ENCODE results near the gene KIRREL1.

The KIRREL1 gene

DNA sequence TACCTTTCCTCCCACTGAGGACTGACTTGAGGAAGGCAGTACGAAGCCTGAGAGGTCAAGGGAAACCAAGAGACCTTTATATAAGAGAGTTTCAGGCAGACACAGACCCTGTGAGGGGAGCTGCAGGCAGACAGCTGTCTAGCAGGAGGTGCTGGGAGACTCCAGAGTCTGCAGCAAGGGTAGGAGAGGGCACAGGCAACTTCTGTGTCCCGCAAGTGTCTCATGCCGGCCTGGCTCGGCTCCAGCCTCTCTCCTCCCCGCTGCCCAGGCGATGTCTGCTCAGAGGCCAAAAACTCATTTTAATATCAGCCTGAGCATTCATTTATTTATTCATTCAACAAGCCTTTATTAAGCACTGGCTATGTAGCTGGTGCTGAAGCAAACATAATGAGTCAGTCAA, 83.0 kb downstream of the KIRREL1 start:
- no peak for DNase-seq

DNA sequence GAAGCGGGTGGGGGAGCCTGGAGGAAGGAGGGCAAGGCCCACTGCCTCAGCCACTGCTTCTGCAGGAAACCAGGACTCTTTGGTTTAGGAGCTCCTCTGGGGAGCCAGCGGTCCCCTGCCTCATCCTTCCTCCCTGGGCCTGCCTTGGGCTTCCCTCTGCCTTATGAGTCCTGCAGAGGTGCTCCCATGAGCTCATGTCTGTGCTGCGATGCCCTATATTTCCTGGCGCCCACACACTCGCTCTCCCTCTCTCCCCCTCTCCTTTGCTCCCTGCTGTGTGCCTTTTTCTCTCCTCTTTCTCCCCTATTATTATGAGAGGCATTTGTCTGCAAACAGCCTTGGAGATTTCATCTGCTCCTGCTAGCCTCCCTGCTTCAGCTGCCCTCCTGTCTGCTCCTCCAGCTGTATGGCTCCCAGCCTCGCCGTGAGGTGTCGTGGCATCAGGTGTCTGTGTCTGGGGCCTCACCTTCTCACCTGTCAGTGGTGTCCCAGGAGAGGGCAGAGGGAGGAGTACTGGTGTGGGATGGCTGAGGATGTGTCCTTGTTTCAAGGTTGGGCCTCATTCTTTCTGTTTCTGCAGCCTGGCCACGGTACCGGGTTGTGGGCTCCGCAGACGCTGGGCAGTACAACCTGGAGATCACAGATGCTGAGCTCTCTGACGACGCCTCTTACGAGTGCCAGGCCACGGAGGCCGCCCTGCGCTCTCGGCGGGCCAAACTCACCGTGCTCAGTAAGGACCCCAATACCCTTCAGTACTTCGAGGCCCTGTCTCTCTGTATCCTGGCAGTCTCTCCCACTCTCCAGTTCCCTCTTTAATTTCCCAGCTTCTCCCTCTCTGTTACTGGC, 84.2 kb downstream of the KIRREL1 start:
- no peak for DNase-seq

DNA sequence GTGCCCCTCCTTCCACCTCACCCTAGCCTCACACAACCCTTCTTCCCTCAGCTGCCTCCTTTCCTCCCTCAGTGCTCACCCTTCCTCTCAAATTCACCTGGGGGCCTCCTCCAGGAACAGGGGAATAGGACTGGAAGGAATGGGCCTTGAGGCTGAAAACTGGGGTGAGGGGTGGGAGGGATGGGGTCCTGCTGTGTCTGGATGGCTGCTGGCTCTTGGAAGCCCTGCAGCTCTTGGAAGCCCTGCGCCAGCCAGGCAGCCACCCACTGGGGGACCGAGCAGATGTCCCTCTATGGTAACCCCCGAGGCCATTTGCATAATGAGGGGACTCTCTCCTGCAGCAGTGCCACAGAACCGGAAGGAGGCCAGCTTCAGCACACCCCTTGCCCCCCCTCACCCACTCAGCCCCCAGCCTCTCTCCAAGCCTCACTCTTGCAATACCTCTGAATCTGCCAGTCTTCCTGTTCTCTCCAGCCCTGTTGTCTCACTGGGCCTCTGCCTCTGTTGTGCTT, 85.2 kb downstream of the KIRREL1 start:
- no peak for DNase-seq

DNA sequence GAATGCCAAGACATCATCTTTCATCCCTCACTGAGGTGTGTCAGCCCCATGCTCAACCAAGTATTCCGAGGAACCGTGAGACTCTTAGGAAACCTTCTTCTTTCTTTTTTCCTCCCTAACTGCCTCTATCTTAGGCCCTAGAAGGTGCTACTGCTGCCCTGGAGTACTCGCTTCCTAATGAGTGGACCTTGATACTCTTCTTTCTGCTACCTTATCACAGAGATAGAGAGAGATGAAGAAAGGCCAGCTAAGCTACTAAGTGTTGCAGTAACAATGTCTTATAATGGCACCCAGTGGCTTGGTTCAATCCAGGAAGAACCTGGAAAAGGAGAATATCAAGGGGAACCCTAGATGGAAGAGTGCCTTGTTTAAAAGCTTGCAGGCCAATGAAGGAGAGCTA, 86.6 kb downstream of the KIRREL1 start:
- DNase-seq: no peak

DNA sequence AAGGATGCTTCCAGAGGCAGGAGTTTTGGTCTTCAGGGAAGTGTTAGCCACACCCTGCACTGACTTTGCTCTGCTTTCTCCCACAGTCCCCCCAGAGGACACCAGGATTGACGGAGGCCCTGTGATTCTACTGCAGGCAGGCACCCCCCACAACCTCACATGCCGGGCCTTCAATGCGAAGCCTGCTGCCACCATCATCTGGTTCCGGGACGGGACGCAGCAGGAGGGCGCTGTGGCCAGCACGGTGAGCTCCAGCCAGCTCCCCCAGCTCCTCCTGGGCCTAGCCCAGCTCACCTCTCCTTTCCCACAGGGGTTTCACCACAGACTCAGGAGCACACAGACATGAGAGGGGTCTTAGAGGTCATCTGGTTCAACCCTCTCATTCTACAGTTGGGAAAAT, 90.9 kb downstream of the KIRREL1 start:
- DNase-seq: no peak

DNA sequence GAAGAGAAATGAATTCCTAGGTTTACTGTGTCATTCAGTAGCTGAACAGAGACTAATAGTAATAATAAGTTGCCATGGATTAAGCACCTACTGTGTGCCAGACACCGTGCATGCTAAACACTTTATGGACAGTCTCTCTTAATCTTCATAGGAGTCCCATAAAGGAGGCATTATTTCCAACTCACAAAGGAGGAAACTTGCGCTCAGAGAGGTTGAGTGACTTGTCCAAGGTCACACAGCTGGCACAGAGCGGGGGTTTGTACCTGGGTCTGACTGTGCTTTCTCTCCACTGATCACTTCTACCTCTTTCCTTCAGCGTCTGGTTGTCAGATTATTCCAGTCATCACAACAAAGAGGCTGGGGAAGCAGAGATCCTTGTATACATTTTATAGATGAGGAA, 91.3 kb downstream of the KIRREL1 start:
- DNase-seq: no peak

DNA sequence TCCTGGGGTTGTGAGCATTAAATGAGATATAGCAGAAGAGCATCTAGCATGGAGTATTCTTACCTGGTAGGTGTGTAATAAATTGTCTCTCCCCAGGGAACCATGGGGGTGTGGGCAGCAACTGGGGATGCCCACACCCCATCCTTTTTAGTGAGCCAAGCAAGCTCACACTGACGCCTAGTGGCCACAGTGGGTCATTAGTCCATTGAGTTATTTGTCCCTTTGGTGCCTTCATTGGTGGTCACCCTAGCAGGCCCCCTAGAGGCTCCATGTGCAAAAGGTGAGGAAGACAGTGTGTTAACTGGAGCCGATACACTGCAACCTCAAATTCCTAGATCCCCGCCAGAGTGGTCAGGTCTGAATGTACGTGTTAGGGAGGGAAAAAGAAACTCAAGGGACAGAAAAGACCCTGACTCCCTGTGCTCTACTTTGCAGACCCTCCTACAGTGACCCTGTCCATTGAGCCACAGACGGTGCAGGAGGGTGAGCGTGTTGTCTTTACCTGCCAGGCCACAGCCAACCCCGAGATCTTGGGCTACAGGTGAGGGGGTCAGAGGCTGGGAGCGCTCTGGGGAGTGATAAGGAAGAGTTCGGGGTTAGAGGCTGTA, 94.0 kb downstream of the KIRREL1 start:
- peak in 1 of 2 experiments; percentile 32 for DNase-seq

DNA sequence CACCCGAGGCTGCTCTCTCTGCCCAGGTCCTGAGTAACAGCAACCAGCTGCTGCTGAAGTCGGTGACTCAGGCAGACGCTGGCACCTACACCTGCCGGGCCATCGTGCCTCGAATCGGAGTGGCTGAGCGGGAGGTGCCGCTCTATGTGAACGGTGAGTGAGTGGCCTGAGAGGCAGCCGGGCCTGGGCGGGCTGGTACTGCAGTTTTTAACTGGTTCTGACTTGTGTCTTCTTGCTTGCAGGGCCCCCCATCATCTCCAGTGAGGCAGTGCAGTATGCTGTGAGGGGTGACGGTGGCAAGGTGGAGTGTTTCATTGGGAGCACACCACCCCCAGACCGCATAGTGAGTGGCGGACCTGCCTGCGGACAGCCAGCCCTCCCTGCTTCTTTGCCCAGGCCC, 96.0 kb downstream of the KIRREL1 start:
- DNase-seq: no peak

DNA sequence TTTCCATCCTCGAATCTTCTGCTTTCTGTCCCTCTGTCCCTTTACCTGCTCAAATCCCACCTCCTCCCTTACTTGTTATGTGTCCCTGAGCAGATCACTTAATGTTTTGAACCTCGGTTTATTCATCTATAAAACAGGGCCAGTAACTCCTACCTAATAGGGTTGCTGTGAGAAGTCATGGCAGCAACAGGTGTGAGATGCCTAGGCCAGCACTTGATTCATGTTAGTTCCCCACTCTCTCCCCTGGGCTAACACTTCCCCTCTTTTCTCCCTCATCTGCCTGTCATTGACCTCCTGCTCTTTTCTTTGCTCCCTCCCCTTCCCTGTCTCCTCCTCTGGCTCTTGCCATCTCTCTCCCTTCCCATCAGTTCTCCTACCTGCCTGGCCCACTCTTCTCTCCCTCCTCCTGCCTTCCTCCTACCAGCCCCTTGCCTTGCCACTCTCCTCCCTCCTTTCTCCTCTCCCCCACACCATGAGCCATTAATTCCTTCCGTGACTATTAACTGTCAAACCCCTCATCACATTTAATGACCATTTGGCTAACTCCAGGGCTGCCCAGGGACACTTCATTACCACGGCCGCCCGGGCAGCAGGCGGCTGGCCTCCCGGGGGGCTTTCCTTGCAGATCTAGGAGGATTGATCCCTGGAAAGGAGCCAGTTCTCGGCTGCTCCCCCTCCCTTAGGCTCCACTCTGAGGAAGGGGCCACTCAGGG, 96.6 kb downstream of the KIRREL1 start:
- no peak for DNase-seq

DNA sequence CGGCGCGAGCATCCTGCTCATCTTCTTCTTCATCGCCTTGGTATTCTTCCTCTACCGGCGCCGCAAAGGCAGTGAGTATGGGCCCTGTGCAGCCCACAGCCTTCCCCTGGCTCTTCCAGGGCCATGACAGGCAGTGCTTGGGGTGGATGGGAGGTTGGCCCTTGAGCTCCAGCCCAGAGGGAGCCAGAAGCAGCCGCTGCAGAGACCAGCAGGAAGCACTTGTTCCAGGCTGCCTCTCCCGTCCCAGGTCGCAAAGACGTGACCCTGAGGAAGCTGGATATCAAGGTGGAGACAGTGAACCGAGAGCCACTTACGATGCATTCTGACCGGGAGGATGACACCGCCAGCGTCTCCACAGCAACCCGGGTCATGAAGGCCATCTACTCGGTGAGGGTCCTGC, 99.9 kb downstream of the KIRREL1 start:
- no peak for DNase-seq

DNA sequence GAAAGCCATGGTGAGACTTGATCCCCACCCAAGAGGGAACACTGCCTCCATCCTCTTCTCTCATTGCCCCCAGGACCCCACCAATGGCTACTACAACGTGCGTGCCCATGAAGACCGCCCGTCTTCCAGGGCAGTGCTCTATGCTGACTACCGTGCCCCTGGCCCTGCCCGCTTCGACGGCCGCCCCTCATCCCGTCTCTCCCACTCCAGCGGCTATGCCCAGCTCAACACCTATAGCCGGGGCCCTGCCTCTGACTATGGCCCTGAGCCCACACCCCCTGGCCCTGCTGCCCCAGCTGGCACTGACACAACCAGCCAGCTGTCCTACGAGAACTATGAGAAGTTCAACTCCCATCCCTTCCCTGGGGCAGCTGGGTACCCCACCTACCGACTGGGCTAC, 101.1 kb downstream of the KIRREL1 start:
- no peak for DNase-seq

DNA sequence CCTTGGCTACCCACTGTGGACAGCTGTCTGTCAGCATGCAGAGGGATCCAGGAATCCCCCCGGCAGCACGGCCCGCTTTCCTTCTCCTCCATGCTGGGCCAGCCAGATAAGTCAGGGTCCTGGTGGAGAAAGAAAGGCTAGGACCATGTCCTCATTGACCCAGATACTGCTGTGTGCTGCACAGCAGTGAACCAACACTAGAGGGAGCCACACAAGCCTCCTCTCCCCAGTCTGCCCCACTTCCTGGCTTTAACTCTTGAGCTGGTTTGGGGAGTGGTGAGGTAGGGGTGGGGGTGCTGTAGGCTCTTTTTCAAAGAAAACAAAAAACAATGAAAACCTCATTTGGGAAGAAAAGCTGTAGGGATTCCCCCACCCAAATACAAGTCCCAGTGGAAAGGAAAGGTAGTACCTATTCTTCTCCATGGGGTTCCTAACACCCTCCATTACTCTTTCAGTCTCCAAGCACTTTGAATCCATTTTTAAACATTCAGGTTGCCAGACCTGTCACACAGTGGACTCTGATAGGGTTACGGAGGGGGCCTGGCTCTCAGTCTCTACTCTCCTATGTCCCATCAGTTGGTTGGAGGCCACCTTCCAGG, 102.4 kb downstream of the KIRREL1 start:
- no peak for DNase-seq

DNA sequence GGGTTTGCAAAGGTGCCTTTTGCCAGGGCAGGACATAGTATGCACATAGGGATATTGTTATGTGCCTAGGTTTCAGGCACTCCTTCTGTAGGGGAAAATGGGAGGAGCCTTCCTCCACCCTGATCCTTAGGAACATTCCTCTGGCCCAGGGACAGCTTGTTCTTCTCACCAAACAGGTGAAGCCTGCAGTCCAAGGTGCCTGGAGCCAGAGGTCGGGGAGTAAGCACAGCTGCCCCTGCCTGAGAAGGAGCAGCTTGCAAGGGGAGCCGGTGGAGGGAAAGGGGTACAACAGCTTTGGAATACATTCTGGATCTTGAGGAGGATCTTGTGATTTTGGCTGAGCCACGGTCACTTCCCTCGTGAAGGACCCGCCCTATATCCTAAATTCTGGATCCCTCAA, 104.8 kb downstream of the KIRREL1 start:
- no peak for DNase-seq

DNA sequence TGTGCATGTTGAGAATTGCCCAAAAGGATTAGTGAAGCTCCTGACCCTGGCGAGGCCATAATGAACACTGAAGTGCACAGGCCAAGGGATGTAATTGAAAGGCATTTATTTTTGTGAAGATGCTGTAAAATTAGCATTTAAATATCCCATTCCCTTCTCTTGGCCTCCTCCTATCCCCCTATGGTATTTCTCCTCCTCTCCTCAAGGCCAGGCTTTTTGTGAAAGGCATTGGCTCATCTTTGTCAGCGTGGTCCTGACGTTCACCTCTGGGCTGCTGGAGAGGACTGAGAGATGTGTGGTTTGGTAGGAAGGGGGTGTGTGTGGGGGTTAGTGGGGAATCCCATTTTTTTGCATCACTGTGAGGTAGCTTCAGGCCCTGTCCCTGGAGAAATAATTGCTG, 105.7 kb downstream of the KIRREL1 start:
- DNase-seq: no peak

DNA sequence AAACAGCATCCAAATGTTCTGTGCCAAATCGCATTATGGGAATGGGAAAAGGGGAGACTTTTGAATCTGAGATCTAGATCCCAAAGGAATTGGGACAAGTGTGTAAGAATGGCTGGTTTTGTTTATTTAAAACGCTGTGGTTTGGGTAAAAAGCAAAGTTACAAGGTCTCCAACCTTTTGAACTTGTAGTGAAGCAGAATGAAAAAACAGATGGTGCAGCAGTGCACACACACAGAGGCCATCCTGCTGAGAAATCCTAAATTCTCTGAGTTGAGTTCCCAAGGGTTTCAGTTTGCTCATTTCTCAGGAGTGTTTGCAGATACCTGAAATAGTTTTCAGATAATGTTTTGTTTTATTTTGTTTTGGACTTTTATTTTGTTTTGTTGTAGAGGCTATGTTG, 107.1 kb downstream of the KIRREL1 start:
- DNase-seq: no peak

DNA sequence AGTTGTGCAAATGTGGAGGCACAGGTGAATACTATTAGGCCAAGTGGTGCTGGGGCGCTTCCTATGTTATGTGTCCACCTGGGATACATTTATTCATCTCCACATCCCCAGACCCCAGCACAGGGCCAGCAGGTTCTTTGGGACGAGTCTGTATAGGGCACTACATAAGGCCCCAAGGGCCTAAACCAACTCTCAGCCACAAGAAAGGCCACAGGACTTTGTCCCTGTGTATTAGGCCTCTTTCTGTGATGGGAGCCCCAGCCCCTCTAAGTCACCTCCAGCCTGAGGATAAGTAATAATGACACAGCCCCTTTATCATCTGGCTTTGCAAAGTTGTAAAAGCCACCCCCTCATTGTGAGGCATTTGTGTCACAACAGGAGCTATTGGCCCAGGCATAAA, 108.0 kb downstream of the KIRREL1 start:
- DNase-seq: no peak

DNA sequence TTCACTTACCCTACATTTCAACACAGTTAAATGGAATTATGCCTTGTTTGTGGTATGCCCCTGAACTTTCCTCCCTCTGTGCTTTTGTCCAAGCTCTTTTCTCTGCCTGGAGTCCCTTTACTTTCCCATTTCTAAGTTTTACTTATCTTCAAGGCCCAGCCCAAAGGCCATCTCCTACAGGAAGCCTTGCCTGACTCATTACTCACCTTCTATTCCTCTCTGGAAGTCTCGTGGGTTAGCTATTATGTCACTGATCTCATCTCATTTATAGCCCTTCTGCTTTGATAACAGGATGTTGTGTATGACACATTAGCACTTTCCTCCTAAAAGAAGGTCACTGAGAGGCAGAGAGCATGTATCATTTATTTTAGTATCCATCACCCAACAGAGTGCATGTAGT, 108.5 kb downstream of the KIRREL1 start:
- DNase-seq: no peak

DNA sequence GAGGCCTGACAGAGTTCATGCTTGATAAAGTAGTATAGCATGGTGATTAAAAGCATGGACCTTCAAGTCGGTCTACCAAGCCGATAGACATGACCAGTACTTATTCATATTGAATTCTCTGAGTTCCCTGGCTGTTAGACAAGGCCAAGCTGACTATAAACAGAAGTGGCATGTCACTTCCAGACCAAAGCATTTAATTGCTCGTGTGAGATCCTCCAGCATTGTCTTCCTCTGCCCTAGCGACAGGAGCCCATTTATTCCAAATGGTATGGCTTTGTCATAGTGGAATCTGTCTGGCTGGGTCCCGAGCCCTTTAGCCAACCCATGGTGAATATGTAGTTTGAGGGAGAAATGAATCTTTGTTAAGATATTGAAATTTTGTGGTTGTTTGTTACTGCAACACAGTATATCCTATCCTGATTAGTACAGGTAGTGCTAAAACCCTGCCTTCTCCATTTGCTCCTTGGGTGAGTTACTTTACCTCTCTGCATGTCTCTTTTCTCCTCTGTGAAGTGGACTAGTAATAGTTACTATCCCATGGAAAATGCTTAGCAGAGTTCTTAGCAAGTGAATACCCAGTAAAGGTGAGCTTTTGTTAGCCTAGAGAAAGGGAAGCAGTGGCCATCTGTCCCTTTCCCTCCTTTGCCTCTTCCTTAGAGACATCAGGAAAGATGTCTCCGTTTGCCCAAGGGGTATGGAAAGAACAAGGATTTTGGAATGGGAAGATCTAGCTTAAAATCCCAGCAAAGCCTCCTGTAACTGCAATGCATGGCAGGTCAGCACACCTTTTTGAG, 109.6 kb downstream of the KIRREL1 start:
- no peak for DNase-seq

DNA sequence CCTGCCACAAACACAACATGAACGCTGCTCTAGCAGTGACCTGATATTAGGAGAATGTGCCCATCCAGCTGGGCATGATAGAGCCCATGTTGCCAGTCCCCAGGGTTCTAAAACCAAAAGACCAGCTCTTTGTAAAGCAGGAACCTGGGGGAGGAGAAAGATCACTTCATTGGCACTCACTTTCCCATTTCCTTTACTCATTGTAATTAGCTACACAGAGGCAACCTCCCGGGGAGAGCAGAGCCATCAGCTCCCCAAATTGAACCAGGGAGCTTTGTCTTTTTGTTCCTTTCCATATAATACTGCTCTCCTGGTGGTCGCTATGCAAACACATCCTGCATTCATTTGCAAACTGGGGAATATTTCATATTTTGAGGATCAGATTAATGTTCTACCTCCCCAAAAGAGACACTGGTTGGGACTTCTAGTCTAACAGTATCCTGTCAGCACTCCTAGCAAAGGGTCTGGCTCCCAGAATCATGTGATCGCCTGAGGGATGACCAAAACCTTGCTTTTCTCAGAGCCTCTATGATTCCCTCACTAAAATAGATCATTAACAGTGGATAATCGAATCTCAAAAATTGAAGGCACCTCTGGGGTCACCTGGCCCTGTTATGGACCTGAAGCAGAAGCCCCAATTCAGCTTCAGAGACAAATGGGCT, 110.5 kb downstream of the KIRREL1 start:
- DNase-seq: no peak

DNA sequence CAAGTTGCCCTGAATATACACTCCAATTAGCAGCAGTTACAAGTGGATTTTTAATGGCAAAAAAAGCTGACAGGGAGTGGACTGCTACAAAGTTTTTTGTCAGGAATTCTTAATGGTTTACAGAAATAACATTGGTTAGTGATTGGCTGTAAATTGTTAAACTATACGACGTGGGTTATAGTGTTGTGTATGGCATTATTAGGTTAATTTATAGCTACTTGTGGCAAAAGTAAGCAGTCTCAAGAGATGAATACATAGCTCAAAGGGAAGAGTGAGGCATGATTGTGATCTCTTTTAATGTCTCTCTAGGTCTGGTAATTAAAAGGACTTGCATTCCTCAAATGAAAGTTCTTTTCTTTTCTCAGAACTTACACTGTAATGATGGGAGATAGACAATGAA, 111.4 kb downstream of the KIRREL1 start:
- DNase-seq: no peak

DNA sequence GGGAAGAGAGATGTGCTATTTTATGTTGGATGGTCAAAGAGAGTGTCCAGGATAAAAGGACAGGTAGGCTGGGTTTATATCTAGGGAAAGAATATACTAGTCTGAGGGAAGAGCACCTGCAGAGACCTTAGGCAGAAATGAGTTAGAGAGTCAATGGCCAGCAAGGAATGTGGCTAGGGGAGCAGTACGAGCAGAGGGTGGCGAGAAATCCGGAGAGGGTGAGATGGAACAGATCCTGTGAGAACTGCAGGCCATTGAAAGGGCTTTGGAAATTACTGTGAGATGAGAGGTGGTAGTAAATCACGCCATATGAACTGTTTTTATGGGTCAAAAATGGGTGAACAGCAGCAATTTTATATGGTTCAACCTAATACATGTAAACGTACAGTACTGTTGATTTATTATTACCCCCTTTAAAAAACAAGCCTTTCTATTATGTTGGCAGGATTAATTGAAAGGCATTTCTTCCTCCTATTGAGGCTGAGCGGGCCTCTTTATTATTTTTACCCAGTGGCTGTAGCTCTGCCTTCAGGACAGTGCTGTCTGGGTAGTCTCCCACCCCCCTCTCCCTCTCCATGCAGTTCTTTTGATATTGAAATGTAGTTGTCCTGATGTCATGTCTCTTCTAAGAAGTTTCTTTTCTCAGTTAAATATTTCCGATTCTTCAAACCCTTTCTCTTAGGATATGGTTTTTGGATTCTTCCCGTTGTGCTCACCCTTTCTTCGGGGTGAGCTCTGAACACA, 112.1 kb downstream of the KIRREL1 start:
- no peak for DNase-seq

Measured in NCI-H187 (cell line).